Activated naive CD8-positive, alpha-beta T cell treated with anti-CD3 and anti-CD28 coated beads, Interleukin-2, amount 10 ng/mL, durations not matched to agents 7 days and 5 days (primary cell): ENCODE measurements around the gene C9. TPM values are rescaled to one million over a fixed set of nuclear protein-coding genes. Genes with fewer than 3 reads are reported as not detected.
A peak's percentile ranks its signal among the peaks of the same experiment; 100 is the strongest.
"Not testable (repeated sequence)": the region's sequence is repeated elsewhere in the genome, so short reads cannot be mapped to it uniquely, and the experiment has no call there.

ENCODE experiments used
- ATAC-seq: fragments of 150-1000 bp; cut with Tn5 transposase; one replicate; pipeline ENCODE4 v1.10.0; 2021; ENCODE audit warnings: low read depth, moderate library complexity
- POLR2A ChIA-PET: fragments of 350-600 bp; sonication (Branson Sonifier 250); formaldehyde crosslinking; loops from one replicate; lab custom pipeline; 2021; ENCODE audit warnings: antibody characterized with exemption; lab: Charles Lee
- DNase-seq: peaks from one replicate; pipeline ENCODE4 v3.0.0; 2021
- H3K27ac Mint-ChIP-seq: one replicate; pipeline ENCODE4 v1.8.0; 2022; ENCODE audit warnings: mild to moderate bottlenecking, mixed read lengths
- H3K27me3 Mint-ChIP-seq: one replicate; pipeline ENCODE4 v1.8.0; 2022; ENCODE audit warnings: mild to moderate bottlenecking, moderate library complexity, mixed read lengths
- H3K36me3 Mint-ChIP-seq: one replicate; pipeline ENCODE4 v1.8.0; 2021; ENCODE audit warnings: mild to moderate bottlenecking, mixed read lengths
- H3K4me1 Mint-ChIP-seq: one replicate; pipeline ENCODE4 v1.8.0; 2021; ENCODE audit warnings: mixed read lengths
- H3K4me3 Mint-ChIP-seq: one replicate; pipeline ENCODE4 v1.8.0; 2022; ENCODE audit warnings: mild to moderate bottlenecking, moderate library complexity, mixed read lengths
- H3K9me3 Mint-ChIP-seq: one replicate; pipeline ENCODE4 v1.8.0; 2021; ENCODE audit warnings: mixed read lengths
- total RNA-seq, 2 experiments: library from RNA; stranded (reverse); gene quantifications; one replicate each; pipeline ENCODE4 v1.2.3, GENCODE V29; 2021

Gene C9
- total RNA-seq, 2 experiments from 2014 or later: not detected

- Mint-ChIP-seq H3K27me3 (peaks cover 4% of the 10 kb centered on the region), H3K9me3 (no peaks in the 10 kb centered on the region), H3K36me3 (peaks cover 1% of the 10 kb centered on the region), H3K27ac (no peak overlapping the region), H3K4me3 (peak overlapping the region; percentile 49), H3K4me1 (peaks cover 7% of the 10 kb centered on the region)
- DNase-seq (no peak), ATAC-seq (no peak)
- POLR2A ChIA-PET: no interaction called here
Observed at GRCh38 chr5:39256477-39257235, 107.6 kb downstream of the C9 start.

DNA sequence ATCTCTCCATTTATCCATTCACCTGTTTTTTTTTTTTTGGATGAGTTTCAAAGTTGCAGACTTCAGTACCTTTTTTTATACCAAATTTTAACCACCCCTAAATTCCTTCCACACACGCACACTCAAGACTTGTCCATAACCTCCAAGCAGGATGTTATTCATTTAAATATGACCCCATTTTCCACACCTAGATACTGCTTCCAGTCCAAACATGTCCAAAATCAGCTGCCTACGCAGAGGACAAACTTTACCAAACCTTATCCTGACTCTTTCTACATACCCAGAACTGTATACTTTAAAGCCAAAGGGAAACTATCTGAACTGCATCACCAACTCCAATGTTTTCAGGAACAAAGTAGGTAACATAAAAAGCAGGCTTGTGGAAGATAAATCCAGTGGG lies 108.9 kb downstream of the C9 start:
- Mint-ChIP-seq H3K4me3 (no peak overlapping the region), H3K27ac (no peak overlapping the region), H3K36me3 (peaks cover 1% of the 10 kb centered on the region), H3K9me3 (peaks cover 2% of the 10 kb centered on the region), H3K4me1 (peaks cover 7% of the 10 kb centered on the region), H3K27me3 (peaks cover 4% of the 10 kb centered on the region)
- no peak for ATAC-seq
- POLR2A ChIA-PET: no interaction called here
- no peak for DNase-seq

DNA sequence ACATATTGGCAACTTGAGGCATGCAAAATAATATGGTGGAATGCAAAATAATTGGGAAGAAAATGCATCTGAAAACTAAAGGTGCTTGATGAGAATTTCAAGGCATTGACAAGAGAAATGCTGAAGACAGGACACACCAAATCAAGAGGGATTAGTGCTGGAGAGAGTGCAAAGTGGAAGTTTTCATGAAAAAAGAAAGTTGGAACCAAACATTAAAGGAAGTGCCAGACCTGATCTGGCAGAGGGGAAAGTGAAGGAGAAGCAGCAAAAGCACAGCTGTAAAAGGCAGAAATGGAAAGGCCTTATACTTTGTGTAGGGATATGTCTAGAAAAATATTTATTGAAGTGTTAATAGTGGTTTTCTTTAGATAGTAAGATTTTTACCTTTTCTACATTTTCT lies 109.6 kb downstream of the C9 start:
- Mint-ChIP-seq H3K27me3 (peaks cover 4% of the 10 kb centered on the region), H3K27ac (no peak overlapping the region), H3K36me3 (peaks cover 5% of the 10 kb centered on the region), H3K4me1 (peaks cover 6% of the 10 kb centered on the region), H3K4me3 (no peak overlapping the region), H3K9me3 (peaks cover 6% of the 10 kb centered on the region)
- POLR2A ChIA-PET: no interaction called here
- ATAC-seq (no peak), DNase-seq (no peak)

DNA sequence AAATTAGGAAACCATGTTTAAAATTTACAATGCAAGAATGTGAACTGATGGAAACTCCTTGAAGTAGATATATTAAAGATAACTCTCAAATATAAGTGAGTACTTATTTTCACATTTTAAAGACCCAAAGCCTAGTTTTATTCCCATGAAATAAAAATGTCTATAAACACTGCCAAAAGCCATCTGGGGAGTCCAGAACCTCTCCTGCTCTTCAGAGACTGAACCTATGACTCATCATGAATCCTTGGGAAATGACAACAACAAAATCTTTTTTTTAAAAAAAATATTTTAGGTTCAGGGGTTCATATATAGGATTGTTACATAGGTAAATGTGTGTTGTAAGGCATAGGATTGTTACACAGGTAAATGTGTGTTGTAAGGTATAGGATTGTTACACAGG lies 111.1 kb downstream of the C9 start:
- DNase-seq (no peak), ATAC-seq (no peak)
- peaks cover 6% of the 10 kb centered on the region for H3K4me1 Mint-ChIP-seq
- peaks cover 8% of the 10 kb centered on the region for H3K36me3 Mint-ChIP-seq
- peaks cover 4% of the 10 kb centered on the region for H3K27me3 Mint-ChIP-seq
- peaks cover 10% of the 10 kb centered on the region for H3K9me3 Mint-ChIP-seq
- no peak overlapping the region for H3K27ac Mint-ChIP-seq
- H3K4me3 Mint-ChIP-seq: no peak overlapping the region
- POLR2A ChIA-PET: no interaction called here

DNA sequence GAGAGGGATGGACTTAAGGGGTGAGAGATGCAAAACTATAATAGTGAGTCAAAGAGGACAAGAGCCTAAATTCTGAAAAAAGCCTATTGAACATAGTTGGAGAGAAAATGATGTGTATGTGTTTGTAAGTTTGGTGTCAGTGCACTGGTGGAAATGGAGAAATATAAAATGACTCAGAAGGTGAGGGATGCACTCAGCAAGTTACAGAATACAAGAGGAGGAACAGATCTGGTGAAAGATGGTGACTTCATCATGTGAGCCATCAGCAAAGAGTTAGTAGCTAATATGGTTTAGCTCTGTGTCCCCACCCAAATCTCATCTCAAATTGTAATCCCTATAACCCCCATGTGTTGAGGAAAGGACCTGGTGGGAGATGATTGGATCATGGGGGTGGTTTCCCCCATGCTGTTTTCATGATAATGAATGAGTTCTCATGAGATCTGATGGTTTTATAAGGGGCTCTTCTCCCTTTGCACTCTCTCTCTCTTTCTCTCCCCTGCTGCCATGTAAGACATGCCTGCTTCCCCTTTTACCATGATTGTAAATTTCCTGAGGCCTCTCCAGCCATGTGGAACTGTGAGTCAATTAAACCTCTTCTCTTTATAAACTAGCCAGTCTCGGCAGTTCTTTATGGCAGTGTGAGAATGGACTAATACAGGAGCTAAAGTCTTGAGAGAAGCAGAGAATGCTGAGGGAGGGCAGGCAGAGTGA lies 114.6 kb downstream of the C9 start:
- peaks cover 12% of the 10 kb centered on the region for H3K9me3 Mint-ChIP-seq
- DNase-seq (no peak), ATAC-seq (no peak)
- POLR2A ChIA-PET: no interaction called here
- H3K36me3 Mint-ChIP-seq: peaks cover 12% of the 10 kb centered on the region
- H3K27me3 Mint-ChIP-seq: peaks cover 3% of the 10 kb centered on the region
- H3K4me3 Mint-ChIP-seq: no peak overlapping the region
- no peaks in the 10 kb centered on the region for H3K4me1 Mint-ChIP-seq
- no peak overlapping the region for H3K27ac Mint-ChIP-seq

DNA sequence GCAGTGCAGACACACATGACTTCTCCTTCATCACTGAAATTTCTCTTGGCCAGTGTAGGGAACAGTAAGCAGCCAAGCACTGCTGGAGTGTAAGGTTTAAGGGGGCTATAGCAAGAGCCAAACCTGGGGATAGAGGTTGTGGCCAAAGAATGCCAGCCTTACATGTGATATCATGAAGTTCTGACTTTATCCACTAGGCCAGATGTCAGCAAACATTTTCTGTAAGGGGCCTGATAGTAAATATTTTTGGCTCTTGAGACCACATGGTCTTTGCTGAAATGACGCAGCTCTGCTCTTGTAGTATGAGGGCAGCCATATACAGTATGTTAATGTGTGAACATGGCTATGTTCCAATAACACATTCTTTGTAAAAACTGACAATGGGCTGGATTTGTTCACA lies 115.2 kb downstream of the C9 start:
- H3K27me3 Mint-ChIP-seq: peaks cover 3% of the 10 kb centered on the region
- peaks cover 12% of the 10 kb centered on the region for H3K36me3 Mint-ChIP-seq
- DNase-seq: no peak
- H3K27ac Mint-ChIP-seq: no peak overlapping the region
- POLR2A ChIA-PET: no interaction called here
- H3K4me3 Mint-ChIP-seq: no peak overlapping the region
- H3K4me1 Mint-ChIP-seq: no peaks in the 10 kb centered on the region
- peaks cover 12% of the 10 kb centered on the region for H3K9me3 Mint-ChIP-seq
- ATAC-seq: no peak

GRCh38 chr5:39240750-39241149 lies 123.5 kb downstream of the C9 start:
- ATAC-seq: no peak
- H3K4me3 Mint-ChIP-seq: no peak overlapping the region
- H3K36me3 Mint-ChIP-seq: peaks cover 6% of the 10 kb centered on the region
- H3K27me3 Mint-ChIP-seq: no peaks in the 10 kb centered on the region
- no peaks in the 10 kb centered on the region for H3K4me1 Mint-ChIP-seq
- H3K9me3 Mint-ChIP-seq: peaks cover 15% of the 10 kb centered on the region
- H3K27ac Mint-ChIP-seq: no peak overlapping the region
- no peak for DNase-seq
- POLR2A ChIA-PET: no interaction called here

DNA sequence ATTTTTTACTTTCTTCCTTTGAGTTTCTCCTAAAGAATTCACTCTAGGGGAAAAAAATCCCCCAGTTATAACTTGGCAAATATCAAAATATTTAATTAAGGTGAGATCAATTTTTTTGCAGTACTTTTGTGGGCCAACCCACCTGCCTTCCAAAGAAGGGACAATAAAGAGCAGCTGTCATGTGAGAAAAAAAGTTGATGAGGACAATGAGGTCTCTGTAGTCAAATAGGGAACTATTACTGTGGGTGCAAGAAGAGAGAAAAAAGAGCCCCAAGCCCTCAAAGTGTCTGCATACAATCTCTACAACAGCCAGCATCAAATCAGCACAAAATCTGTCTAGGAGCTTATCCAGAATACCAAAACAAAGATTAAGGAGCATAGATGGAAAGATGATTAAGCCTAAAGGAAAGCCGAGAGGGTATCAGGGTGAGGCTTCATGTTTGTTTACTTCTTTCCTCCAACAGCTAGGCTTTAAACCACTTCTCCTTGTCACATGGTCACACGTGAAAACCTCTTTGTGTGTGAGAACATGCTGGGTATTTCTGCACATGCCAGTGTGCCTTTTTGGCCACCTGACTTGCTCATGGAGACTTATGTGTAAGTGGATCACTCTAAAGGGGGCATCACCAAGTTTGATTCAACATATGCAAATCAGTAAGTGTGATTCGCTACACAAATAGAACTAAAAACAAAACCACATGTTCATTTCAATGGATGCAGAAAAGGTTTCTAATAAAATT lies 125.8 kb downstream of the C9 start:
- POLR2A ChIA-PET: interaction anchor here (0.5 kb wide), 1 partner anchor 134 kb away, joined by 4 read pairs; no protein-coding TSS in a partner anchor
- H3K9me3 Mint-ChIP-seq: peaks cover 15% of the 10 kb centered on the region
- H3K27me3 Mint-ChIP-seq: no peaks in the 10 kb centered on the region
- no peak for DNase-seq
- no peak for ATAC-seq
- H3K36me3 Mint-ChIP-seq: peaks cover 7% of the 10 kb centered on the region
- no peak overlapping the region for H3K27ac Mint-ChIP-seq
- H3K4me3 Mint-ChIP-seq: no peak overlapping the region
- H3K4me1 Mint-ChIP-seq: no peaks in the 10 kb centered on the region

DNA sequence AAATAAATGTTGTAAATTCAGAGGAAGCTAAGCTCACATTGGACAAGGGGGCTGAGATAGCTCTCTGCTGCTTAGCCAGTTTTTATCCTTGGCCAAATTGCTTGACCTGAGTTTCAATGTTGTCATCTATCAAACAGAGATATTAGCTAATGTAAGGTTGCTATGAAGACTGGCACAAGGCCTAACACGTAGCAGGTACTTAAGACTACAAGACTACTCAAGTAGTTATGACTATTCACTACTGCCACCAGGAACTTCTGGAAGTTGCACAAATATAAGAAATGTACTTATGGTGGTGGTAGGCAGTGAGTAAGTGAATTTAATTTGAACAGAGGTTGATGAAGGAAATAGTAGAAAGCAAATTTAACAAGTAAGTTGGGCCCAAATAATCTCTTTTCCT lies 127.6 kb downstream of the C9 start:
- peaks cover 14% of the 10 kb centered on the region for H3K9me3 Mint-ChIP-seq
- ATAC-seq: no peak
- H3K4me3 Mint-ChIP-seq: no peak overlapping the region
- POLR2A ChIA-PET: no interaction called here
- H3K4me1 Mint-ChIP-seq: peaks cover 5% of the 10 kb centered on the region
- peaks cover 7% of the 10 kb centered on the region for H3K36me3 Mint-ChIP-seq
- no peak for DNase-seq
- no peak overlapping the region for H3K27ac Mint-ChIP-seq
- no peaks in the 10 kb centered on the region for H3K27me3 Mint-ChIP-seq

GRCh38 chr5:39235648-39236047 lies 128.6 kb downstream of the C9 start:
- H3K36me3 Mint-ChIP-seq: peaks cover 4% of the 10 kb centered on the region
- H3K9me3 Mint-ChIP-seq: peaks cover 10% of the 10 kb centered on the region
- POLR2A ChIA-PET: no interaction called here
- DNase-seq (no peak), ATAC-seq (no peak)
- no peaks in the 10 kb centered on the region for H3K27me3 Mint-ChIP-seq
- no peak overlapping the region for H3K27ac Mint-ChIP-seq
- H3K4me1 Mint-ChIP-seq: peaks cover 9% of the 10 kb centered on the region
- no peak overlapping the region for H3K4me3 Mint-ChIP-seq

GRCh38 chr5:39234494-39234893 lies 129.8 kb downstream of the C9 start:
- H3K9me3 Mint-ChIP-seq, H3K4me3 Mint-ChIP-seq, H3K27ac Mint-ChIP-seq, H3K36me3 Mint-ChIP-seq, DNase-seq, H3K4me1 Mint-ChIP-seq, POLR2A ChIA-PET, H3K27me3 Mint-ChIP-seq, ATAC-seq: not testable (repeated sequence)
